TTC549 (cell line): ENCODE results near the gene CAP1.

Experiments
- FAIRE-seq: peaks from 2 replicates; lab custom pipeline; 2012; peaks lifted over from hg19 to GRCh38; lab: Jason Lieb, UNC

Gene CAP1

DNA sequence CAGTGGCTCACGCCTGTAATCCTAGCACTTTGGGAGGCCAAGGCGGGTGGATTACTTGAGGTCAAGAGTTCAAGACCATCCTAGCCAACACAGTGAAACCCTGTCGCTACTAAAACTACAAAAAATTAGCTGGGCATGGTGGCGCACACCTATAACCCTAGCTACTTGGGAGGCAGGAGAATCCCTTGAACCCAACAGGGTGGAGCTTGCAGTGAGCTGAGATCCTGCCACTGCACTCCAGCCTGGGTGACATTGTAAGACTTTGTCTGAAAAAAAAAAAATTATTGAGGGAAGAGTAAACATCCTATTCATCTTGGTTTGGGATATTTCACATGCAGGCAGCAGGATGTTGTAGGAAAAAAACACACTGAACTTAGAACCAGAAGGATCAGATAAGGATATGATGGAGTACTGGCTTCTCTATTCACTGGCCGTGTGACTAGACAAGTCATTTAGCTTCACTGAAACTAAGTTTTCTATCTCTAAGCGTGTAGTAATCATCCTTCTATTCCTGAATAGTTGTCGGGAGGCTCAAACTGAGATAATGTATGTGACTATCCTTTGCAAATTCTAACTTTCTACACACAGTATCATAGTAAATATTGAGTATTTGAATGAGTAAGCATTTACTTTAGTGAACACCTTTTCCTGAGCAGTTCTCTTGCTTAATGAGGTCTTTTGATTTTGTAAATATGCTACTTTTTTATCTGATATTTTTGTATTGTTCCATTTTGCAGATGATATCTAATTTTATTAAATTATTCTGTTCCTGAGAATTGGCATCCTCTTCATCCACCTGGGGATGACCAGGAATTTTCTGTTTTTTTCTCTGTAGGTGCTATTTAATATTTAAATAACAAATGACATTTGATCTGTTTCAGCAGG is 18.2 kb downstream of the CAP1 start:
- FAIRE-seq = no peak

DNA sequence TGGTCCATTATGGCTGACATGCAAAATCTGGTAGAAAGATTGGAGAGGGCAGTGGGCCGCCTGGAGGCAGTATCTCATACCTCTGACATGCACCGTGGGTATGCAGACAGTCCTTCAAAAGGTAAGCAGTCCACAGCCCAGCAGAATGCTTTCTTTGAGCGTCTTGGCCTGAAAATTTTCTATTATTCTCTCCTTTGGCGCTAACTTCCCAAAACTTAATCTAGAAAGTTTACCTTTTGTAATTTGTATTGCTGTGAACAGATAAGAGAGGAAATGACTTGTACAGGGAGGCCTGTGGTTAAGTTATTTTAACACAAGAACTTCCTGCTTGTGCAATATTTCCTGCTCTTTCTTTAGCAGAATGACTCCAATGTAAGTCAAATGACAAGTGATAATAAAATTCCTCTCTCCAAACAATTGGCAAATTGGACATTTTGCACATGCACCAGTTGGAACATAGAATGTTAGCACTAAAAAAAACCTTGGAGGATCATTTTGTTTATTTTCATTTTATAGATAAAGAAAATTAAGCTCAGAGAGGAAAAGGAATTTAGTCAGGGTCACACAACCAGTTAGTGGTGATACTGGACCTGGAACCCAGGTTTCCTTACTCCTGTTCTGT is 18.9 kb downstream of the CAP1 start:
- FAIRE-seq = no peak

DNA sequence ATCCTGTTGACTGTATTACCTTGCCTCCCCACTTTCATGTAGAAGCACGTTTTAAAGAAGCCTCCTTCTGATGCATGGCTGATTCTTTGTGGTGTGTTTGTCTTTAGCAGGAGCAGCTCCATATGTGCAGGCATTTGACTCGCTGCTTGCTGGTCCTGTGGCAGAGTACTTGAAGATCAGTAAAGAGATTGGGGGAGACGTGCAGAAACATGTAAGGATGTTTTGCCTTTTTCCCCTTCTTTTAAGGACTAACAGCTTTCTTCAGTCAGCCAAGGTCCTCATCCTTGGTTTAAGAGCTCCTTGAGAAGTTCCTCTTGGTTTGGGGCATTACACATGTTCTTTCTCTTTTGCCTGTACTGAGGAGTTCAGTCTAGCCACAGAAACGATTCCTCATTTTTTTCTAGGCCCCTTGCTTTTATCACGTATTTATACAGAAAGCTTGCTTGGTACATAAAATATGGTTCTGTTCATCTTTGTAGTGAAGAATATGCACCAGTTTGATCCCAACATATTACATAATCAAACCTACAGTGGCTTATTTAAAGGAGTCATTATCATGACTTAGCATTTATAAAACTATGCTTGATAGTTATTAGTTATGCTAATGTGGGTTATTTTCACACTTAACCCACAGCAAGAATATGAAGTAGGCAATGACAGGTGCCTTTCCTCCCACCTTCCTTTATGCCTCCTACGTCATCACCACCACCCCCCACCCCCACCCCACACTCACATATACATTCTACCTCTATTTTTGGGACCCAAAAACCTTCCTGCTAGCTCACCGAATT is 19.6 kb downstream of the CAP1 start:
- FAIRE-seq = no peak

DNA sequence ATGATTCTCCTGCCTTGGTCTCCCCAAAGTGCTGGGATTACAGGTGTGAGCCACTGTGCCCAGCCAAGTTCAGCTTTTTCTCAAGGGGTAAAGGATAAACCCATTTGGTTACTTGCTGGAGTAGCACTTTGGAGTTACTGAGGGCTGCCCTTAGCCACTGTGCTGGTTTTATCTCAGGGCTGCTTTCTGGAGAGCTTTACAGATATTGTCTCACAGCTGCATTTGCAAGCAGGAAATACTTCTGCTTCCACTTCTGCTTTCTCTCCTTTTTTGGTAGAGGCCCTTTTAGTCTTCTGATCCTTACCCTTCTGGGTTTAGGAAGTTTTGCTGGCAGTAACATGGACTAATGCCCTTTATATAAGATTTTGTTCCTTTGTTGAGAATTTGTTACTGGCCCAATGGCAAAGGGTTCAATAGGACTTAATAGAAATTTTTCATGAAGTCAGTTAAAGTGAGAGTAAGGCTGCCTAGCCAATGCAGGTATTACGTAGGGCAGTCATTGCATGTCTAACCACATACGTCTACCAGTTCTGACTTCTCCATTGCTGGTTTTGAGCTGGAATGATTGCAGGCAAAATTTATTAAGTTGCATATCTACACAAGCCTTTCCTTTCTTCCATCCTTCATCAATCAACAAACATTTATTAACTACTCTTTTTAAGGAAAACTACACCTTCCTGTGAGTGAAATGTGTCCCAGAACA is 24.4 kb downstream of the CAP1 start:
- no peak for FAIRE-seq

DNA sequence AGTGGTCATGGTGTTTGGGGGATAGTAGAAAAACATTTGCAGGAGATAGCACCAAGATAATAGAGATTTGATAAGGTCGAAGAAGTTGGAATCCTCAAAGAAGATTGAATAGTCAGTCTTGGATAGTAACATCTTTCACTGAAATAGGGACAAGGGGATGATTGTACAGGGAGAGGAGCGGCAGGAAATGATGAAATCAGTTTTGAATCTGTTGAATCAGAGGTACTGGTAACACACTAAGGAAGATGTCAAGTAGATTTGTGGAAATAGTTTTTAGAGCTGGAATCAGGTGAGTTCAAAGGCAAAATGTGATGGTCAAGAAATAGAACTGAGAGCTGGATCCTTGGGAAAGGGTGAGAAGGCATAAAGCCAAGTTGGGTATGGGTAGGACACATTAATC is 26.5 kb downstream of the CAP1 start:
- no peak for FAIRE-seq

DNA sequence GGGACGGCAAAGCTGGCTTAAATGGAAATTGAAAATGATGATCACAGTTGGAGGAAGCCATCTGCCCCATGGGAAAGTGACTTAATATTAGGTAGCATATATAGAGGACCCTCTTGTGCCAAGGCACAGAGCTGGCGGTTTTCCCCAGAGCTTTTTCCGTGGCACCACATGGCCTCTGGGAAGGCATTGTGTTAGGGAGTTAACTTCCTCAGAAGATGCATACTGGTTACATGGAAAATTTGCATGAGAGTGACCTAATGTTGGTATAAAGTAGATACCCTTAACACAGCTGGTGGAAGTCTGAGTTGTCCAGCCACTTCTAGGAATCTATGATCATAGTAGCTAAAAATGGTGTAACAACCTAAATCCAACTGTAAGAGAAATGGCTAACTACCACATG is 27.3 kb downstream of the CAP1 start:
- FAIRE-seq = no peak

DNA sequence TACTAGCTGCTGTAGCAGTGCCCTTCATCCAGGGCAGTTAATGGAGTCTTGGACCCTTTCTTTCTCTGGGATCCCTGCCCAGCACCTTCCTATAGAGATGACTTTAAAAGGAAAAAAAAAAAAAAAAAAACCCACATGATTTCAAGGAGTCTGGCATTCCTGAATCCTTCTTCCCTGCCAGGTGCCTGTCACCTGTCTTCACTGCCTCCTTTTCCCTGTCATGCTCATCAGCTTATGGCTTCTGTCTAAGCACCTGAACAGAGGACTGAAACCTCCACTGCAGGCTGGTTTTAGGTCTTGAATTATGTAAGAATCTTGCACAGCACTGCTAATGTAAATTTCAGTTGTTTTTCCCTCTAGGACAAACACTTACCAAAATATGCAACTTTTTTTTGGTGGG is 31.6 kb downstream of the CAP1 start:
- FAIRE-seq = no peak

DNA sequence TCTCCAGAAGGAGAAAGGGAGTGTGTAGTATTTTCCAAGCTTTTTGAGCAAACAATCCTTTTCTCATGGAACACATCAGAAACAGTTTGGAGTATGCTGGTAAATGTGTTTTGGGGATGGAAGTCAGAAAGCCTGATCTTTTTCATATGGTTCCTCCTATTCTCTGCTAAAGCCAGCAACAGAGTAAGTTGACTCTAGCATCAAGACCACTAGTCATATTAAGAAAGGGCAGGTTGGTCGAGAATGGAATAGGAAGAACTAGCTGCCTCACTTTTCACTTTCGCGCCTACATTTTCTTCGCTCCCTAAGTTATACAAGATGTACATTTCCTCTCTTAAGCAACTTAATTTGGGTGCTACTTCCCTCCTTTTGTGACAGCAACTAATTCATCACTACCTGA is 32.5 kb downstream of the CAP1 start:
- no peak for FAIRE-seq

DNA sequence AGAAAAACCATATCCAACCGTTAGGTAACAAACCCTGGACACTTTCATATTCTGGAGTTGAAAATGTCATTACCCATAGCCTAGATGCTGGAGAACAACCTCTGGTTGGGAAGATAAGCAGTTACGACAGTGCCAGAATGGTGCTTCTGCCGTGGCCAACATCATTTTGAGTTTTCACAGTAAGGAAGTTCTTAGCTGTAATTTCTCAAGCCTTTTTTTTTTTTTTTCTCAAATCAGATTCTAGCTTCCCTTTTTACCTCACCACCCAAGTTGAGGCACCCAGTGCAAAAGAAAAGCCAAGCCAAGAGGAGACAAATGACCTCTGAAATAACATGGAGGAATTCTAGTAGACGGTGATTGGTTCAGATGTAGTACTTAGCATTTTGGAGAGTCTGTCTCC is 34.7 kb downstream of the CAP1 start:
- FAIRE-seq = no peak

DNA sequence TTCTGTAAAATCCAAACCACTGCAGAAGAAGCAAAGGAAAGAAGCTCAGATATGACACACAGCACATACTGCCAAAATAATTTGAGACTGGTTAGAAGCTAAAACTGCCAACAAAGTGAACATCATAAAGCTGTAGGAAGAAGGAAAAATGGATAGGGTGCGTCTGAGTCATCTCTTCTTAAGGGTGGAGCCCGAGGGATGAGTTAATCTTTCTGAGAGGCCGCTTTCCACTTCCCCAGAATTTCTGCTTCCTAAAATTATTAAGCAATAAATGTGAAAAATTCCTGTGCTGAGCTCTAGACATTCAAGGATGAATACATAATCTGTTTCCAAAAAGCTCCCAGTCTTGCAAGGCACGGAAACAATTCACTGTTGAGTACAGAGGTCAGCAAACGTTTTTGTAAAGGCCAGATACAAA is 36.4 kb downstream of the CAP1 start:
- no peak for FAIRE-seq

DNA sequence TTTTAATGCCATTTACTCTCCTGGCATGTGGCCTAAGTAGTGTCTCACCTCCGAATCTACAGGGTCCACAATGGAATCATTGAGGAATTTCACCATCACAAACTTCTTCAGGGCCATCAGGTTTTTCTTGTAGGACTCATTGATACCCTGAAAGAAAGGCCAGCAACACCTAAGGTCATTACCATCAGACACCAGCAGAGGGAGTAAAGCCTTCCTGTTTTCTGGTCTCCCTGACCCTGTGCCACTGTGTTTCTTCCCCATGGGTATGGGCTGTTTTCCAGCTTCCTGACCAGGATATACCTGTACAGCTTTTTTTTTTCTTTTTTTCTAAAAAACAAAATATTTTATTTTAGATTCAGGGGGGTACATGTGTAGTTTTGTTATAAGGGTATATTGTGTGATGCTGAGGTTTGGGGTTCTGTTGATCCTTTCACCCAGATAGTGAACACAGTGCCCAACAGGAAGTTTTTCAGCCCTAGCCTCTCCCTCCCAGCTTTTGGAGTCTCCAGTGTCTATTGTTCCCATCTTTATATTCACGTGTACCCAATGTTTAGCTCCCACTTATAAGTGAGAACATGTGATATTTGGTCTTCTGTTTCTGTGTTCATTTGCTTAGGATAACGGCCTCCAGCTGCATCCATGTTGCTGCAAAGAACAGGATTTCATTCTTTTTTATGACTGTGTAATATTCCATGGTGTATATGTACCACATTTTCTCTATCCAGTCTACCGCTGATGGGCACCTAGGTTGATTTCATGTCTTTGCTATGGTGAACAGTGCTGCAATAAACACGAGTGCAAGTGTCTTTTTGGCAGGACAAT is 38.2 kb downstream of the CAP1 start:
- FAIRE-seq = no peak

DNA sequence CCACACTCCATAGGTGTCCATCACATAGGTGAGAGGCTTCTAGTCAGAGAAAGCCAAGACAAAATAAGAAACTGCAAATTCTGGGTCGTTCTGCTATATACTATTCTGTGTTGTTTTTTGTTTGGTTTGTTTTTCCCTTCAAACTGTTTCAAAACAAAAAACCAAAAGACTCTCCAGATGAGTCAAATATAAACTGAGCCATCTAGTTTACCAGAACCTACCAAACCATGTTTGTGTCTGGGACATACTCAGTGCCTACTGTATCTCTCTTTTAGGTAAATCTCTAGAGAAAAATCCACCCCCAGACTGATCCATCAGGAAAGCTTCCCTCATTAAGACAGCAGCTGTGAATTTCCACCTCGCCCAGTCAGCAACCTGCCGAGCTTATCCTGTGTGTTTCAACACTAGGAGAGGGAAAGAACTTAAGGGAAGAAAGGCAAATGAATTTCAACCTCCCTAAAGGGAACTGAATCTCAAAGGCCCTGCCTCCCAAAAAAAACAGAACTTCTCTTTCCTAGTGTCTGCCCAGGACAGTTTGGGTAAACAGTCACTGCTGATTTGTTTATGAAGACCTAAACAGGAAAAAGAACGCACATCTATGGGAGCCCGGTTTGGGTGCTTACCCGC is 39.4 kb downstream of the CAP1 start:
- no peak for FAIRE-seq

DNA sequence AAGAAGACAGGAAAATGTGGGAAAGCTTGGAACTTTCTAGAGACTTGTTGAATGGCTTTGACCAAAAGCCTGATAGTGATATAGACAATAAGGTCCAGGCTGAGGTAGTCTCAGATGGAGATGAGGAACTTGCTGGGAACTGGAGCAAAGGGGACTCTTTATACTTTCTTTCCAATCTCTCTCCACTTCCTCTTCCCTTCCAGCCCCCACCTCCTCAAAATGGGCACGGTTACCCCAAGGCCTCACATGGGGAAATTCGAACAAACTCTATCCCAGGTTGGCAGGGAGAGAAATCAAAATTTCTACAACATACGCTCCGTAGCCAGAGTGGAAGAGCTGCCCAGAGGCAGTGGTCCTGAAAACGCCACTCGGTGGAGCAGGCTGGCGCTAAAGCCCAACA is 41.3 kb downstream of the CAP1 start:
- no peak for FAIRE-seq

DNA sequence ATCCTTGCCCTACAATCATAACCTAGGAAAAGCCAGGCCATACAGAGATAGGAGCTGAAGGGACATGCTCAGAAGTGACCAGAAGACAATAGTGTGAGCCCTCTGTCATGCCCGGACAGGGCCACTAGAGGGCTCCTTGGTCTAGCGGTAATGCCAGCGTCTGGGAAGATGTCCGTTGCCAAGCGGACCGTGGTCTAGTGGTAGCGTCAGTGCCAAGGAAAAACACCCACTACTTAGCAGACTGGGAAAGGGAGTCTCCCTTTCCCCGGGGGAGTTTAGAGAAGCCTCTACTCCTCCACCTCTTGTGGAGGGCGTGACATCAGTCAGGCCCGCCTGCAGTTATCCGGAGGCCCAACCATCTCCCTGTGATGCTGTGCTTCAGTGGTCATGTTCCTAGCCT is 44.2 kb downstream of the CAP1 start:
- peak; percentile 84 for FAIRE-seq

DNA sequence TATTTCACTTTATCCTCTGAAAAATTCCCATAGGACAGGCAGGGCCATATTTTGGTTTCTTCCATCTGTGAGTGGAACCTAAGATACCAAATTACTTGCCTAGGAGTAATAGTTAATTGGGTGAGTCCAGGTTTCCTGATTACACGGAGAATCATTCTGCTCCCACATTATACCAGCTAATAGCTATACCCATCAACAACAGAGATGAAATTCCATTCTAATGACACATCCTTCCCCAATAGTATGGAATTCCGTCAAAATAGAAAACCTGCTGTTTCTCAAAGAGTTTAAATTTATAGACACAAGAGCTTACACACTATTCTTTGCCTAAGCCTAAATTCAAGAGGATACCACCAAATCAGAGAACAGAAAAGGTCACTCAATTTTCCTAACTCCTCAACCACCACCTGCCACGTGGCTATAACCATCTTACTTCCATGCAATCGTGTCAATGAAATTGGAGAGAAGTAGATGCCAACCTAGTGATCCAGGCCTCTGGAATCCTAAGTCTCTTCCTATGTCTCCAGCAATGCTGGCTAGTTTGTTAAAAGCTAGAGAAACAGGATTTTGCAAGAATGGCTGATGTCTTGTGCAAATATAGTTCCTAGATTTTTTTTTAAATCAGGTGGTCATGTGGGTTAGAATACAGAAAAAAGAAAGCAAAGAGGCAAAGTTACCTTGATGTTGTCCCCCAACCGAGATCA is 50.3 kb downstream of the CAP1 start:
- no peak for FAIRE-seq

DNA sequence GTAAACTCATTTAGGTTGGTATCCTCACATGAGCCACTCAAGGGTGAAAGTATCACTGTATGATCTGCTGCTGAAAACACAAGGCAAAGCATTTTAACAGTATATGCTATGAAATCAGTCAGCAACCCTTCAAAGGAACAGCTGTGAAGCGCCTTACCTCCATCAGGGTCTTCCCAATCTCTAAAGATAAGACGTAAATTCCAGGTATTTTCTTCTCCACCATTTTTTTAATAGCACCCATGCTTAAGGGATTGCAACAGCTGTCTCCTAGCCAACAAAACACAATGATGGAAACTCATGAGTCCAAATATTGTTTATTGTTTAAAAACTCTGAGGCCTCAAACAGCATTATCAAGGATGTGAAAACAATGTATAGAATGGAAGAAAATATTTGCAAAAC is 51.7 kb downstream of the CAP1 start:
- no peak for FAIRE-seq

DNA sequence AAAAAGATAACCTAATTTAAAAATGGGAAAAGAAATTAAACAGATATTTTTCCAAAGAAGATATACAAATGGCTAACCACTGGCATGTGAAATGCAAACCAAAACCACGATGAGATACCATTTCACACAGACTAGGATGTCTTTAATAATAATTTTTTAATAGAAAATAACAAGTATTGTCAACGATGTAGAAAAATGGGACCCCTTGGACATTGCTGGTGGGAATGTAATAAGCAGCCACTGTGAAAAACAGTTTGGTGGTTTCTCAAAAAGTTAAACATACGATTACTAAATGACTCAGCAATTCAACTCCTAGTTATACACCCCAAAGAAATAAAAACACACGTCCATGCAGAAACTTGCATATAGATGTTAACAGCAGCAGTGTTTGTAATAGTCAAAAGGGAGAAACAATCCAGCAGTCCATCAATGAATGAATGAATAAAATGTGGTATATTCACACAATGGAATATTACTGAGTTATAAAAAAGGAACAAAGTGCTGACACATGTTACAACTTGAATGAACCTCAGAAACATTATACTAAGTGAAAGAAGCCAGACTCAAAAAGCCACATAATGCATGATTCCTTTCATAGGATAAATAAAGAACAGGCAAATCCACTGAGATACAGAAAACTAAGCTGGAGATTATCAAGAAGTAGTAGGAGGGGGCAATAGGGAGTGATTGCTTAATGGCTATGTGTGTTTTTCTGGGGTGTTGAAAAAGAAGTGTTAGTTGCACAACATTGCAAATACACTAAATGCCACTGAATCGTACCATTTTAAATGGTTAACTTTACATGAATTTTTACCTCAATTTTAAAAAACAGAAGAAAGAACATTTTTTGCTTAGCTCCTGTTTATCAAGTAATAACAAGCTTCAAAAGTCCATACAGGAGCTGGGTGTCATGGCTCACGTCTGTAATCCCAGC is 52.4 kb downstream of the CAP1 start:
- FAIRE-seq = no peak

DNA sequence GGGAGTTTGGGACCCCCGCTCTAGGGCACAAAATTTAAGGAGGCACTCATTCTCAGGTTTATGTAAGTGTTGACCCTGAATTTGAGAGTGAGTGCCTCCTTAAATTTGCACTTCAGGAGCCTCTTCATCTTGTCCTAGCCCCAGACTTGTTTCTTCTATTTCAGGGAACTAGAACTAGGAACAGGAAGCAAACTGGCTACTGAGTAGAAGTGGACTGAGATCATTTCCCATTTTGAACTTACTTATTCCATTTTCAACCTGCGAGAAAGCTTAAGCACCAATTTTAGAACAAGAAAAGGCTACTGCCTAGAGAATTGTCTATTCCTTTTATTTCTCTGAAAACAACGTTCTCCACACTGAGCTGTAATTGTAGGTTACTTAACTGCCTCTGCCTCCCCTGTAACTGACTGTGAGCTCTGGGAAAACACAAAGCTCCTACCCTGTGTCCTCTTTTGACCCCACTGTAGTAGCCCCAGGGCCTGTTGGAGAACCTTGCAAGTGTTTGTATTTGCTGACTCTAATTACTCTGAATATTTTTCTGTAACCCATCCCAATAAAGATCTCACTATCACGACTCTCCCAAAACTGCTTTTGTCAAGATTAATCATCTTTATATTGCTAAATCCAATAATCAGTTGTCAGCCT is 54.1 kb downstream of the CAP1 start:
- no peak for FAIRE-seq

DNA sequence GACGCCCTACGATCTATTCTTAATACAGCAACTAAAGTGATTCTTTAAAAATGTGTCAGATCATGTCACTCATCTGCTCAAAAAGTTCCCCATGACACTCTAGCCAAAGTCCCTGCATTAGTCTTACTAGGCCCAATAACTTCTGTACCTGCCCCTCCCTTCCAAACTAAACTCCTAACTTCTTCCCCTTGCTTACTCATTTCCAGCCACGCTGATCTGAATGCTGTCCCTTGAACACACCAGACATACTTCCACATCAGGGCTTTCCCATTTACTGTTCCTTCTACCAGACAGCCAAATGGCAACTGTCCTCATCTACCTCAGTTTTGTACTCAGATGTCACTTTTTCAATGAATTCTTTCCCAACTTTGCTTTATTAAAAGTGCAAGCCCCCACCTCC is 55.3 kb downstream of the CAP1 start:
- FAIRE-seq = no peak
